Parathyroid adenoma (tissue), 2 donors: ENCODE data around the gene CEBPG.

Experiments
- H2AFZ ChIP-seq: fragments of 300-600 bp; sonication (generic); one replicate; pipeline ENCODE4 v1.7.0; 2017; ENCODE audit warnings: antibody characterized with exemption, mild to moderate bottlenecking
- H3K27ac ChIP-seq: fragments of 300-600 bp; sonication (generic); one replicate; pipeline ENCODE4 v1.7.0; 2017
- H3K27me3 ChIP-seq: fragments of 300-600 bp; sonication (generic); one replicate; pipeline ENCODE4 v1.7.0; 2017; ENCODE audit warnings: low read length; ENCODE audit not compliant: control insufficient read depth, insufficient read depth
- H3K36me3 ChIP-seq: fragments of 300-600 bp; sonication (generic); one replicate; pipeline ENCODE4 v1.7.0; 2017; ENCODE audit warnings: low read length; ENCODE audit not compliant: control insufficient read depth, insufficient read depth
- H3K4me1 ChIP-seq: fragments of 300-600 bp; sonication (generic); one replicate; pipeline ENCODE4 v1.7.0; 2017; ENCODE audit warnings: control low read depth
- H3K4me2 ChIP-seq: fragments of 300-600 bp; sonication (generic); one replicate; pipeline ENCODE4 v1.7.0; 2017; ENCODE audit warnings: low read length
- H3K4me3 ChIP-seq: fragments of 300-600 bp; sonication (generic); one replicate; pipeline ENCODE4 v1.7.0; 2017; ENCODE audit warnings: low read depth, low read length
- H3K79me2 ChIP-seq: fragments of 300-600 bp; sonication (generic); one replicate; pipeline ENCODE4 v1.7.0; 2017; ENCODE audit warnings: control low read depth
- H3K9ac ChIP-seq: fragments of 300-600 bp; sonication (generic); one replicate; pipeline ENCODE4 v1.7.0; 2017; ENCODE audit warnings: mild to moderate bottlenecking
- H3K9me3 ChIP-seq: fragments of 300-600 bp; sonication (generic); one replicate; pipeline ENCODE4 v1.7.0; 2017; ENCODE audit warnings: low read length; ENCODE audit not compliant: control insufficient read depth
- TF ChIP-seq, protein P1 (sequence below): fragments of 300-600 bp; sonication (generic); IDR thresholded peaks from one replicate; pipeline ENCODE4 v1.7.0; 2017; ENCODE audit warnings: antibody characterized with exemption, mild to moderate bottlenecking
- donor health status: primary hyperparathyroidism.

The CEBPG gene

DNA sequence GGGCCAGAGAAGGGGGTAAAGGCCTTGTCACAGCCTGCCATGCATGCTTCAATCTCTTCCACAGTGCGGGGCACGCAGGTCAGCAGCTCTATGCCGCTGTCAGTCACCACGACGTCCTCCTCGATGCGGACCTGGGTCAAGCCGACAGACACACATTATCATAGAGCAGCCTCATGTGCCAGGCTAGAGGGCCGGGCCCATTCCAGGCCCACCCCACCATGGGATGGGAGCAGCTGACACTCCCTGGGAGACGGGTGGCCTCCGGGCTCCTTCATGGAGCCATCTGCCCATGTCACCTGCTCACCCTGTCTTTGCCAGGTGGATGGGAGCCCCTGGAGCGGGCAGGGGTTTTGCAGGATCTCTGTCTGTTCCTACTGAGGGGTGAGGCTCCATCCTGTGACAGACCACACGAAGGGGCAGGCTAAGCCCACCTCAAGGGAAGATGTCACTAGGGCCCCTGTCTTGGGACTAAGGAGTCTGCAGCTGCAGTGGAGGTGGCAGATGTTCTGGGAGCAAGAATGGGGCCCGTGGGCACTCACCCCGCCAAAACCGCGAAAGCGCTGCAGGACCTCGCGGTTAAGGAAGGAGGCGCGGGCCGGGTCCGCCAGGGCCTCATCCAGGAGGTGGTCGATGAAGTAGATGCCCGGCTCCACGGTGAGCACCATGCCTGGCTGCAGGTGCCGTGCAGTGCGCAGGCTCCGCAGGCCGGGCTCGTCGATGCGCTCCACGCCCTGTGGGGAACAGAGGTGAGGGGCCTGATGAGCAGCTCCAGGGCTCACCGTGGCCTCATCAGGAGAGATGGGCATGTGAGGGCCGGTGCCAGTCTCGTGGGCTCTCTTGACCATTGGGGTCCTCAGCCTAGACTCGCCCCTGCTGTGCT lies 14.1 kb downstream of the CEBPG start:
- Histone ChIP-seq H3K9ac (no peak overlapping the region), H2AFZ (no peak overlapping the region), H3K4me1 (peaks cover 1% of the 10 kb centered on the region), H3K4me3 (no peak overlapping the region), H3K4me2 (no peak overlapping the region), H3K27ac (no peak overlapping the region), H3K9me3 (no peaks in the 10 kb centered on the region), H3K79me2 (peaks cover 8% of the 10 kb centered on the region), H3K36me3 (no peaks in the 10 kb centered on the region), H3K27me3 (no peaks in the 10 kb centered on the region)
- TF ChIP-seq, protein P1, sequence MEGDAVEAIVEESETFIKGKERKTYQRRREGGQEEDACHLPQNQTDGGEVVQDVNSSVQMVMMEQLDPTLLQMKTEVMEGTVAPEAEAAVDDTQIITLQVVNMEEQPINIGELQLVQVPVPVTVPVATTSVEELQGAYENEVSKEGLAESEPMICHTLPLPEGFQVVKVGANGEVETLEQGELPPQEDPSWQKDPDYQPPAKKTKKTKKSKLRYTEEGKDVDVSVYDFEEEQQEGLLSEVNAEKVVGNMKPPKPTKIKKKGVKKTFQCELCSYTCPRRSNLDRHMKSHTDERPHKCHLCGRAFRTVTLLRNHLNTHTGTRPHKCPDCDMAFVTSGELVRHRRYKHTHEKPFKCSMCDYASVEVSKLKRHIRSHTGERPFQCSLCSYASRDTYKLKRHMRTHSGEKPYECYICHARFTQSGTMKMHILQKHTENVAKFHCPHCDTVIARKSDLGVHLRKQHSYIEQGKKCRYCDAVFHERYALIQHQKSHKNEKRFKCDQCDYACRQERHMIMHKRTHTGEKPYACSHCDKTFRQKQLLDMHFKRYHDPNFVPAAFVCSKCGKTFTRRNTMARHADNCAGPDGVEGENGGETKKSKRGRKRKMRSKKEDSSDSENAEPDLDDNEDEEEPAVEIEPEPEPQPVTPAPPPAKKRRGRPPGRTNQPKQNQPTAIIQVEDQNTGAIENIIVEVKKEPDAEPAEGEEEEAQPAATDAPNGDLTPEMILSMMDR, result no peak

DNA sequence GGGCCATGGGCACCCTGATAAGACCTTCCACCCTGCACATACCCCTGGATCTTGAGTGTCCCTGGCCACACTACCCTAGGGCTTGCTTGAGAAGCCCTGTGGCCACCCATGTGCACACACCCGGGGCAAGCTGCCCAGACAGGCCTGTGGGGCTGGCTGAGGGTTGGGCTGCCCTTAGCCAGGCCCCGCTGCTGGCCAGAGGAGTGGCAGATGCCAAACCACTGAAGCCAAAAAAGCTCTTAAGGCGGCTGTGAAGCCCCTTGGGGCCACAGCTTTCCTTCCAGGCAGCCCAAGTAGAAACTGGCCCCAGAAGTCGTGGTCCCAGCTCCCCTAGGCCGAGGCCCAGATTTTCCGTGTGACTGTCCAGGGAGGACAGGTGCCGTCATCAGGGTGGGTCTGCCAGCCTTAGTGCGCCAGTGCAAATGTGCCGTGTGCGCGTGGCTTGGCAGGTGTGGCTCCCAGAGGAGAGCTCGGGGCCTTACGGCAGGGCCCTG lies 14.8 kb downstream of the CEBPG start:
- no peak overlapping the region for H3K9ac ChIP-seq
- H3K9me3 ChIP-seq, result no peaks in the 10 kb centered on the region
- H3K27ac ChIP-seq, result peak overlapping the region; percentile 64
- H3K4me1 ChIP-seq, result peaks cover 3% of the 10 kb centered on the region
- TF ChIP-seq, protein P1, result no peak
- H3K79me2 ChIP-seq, result peaks cover 8% of the 10 kb centered on the region
- H3K4me3 ChIP-seq, result no peak overlapping the region
- H2AFZ ChIP-seq, result no peak overlapping the region
- no peaks in the 10 kb centered on the region for H3K36me3 ChIP-seq
- H3K4me2 ChIP-seq, result no peak overlapping the region
- H3K27me3 ChIP-seq, result no peaks in the 10 kb centered on the region

DNA sequence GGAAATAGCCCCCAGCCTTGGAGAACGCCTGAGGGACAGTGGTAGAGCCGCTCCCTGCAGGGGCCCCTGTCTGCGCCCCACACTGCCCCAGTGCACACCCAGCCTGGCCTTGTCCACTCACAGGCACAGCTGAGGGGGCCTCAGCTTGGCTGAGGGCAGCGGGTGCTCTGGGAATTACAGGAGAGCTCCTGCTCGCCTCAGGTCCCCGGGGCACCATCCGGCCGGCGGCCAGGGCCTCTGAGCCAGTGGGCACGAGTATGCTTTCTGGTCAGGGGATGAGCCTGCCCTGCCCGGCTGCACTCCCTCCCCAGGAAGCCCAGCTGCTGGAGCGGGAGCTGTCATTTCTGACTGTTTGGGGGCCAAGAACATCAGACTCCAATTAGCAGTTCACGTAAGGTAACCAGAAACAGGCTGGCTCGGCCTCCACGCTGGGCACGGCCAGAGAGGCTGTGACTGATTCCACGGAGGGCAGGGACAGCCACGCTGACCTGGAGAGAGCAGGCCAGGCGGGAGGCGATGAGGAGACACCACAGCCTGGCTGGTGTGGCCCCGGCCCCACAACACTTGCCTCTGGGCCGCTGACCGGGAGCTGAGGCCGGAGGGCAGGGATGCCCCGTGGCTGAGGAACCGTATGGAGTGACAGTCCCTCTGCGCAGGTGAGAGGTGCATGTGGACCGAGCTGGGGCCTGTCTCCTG lies 15.4 kb downstream of the CEBPG start:
- Histone ChIP-seq H3K9ac (no peak overlapping the region), H3K79me2 (peaks cover 3% of the 10 kb centered on the region), H2AFZ (no peak overlapping the region), H3K4me1 (peaks cover 3% of the 10 kb centered on the region), H3K36me3 (no peaks in the 10 kb centered on the region), H3K4me2 (no peak overlapping the region), H3K4me3 (no peak overlapping the region), H3K27me3 (no peaks in the 10 kb centered on the region), H3K9me3 (no peaks in the 10 kb centered on the region), H3K27ac (peak overlapping the region; percentile 64)
- TF ChIP-seq, protein P1, result no peak

DNA sequence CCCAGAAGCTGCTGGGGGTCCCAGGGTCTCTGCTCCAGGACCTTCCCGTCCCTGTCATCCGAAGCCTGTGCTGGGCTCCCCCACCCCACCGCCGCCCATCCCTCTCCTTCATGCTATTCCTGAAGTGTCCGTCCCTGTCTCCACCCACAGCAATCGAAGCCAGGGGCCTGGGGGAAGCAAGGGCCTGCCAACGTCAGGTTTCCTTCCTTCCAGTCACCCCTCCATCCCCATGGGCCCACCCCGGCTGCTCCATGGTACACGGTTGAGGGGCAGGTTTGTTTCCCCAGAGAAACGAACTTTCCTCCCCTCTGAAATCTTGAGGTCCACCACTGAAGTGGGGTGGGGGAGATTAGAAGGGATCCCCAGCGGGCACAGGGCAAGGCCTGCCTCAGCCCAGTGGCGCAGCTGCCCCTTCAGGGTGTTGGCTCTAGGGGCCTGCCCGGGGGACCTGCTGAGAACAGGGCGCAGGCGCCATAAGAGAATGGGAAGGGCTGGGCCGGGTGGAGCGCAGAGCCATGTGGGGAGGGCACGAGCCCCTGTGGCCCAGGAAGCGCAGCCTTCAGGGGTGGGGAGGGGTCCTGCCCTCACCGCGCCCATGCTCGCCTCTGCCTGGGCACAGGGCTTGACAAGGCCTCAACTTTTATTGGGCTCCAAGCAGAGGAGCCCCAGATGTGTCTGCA lies 16.1 kb downstream of the CEBPG start:
- Histone ChIP-seq H3K27ac (peak overlapping the region; percentile 64), H3K9me3 (no peaks in the 10 kb centered on the region), H3K4me1 (peaks cover 3% of the 10 kb centered on the region), H3K4me2 (no peak overlapping the region), H3K4me3 (no peak overlapping the region), H3K27me3 (no peaks in the 10 kb centered on the region), H3K79me2 (no peaks in the 10 kb centered on the region), H3K36me3 (no peaks in the 10 kb centered on the region), H3K9ac (no peak overlapping the region), H2AFZ (no peak overlapping the region)
- TF ChIP-seq, protein P1, result no peak
